Stimulated activated CD4-positive, alpha-beta T cell treated with anti-CD3 and anti-CD28 coated beads, Interleukin-2, amount 100 ng/mL, for 24 hours (primary cell): Measurements from ENCODE around the gene SHD.

Experiments used
- DNase-seq, 2 donors: peaks; one replicate each; pipeline ENCODE4 v3.0.0-alpha.2; 2020

SHD gene

DNA sequence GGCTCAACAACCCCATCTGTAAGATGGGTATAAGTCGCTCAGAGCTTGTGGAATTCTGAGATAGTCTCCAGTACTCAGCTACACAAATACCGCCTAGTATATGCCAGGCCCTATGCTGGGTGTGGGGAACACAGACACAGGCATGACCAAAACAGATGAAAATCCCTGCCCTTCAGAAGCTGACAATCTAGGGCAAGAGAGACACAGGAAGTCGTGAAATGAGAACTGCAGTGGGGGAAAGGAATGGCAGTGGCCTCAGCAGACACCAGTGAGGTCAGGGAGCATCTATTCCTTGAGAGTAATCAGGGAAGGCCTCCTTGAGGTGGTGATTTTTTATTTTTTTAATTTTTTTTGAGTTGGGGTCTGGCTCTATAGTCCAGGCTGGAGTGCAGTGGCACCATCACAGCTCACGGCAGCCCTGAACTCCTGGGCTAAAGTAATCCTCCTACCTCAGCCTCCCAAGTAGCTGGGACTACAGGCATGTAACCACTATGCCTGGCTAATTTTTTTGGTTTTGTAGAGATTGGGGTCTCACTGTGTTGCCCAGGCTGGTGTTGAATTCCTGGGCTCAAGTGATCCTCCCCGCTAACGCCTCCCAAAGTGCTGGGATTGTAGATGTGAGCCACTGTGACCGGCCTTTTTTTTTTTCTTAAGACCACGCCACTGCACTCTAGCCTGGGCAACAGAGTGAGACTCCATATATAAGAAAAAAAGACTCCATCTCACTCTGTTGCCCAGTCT lies 19.9 kb downstream of the SHD start:
- DNase-seq, result no peak

DNA sequence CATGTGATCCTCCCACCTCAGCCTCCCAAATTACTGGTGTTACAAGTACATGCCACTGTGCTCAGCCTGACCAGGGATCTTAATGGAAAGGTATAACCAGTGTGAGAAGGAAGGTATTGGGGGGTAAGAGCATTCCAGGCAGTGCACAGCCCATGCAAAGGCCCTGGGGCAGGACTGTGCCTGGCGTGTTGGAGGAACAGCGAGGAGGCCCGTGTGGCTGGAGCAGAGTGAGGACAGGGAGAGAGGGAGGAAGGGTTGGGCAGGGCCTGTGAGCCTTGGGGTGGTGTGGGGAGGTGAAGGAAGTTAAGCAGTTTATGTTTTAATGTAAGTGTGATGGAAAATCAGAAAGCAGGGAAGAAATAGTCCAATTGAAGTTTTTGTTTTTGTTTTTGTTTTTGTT lies 21.5 kb downstream of the SHD start:
- DNase-seq, result no peak

DNA sequence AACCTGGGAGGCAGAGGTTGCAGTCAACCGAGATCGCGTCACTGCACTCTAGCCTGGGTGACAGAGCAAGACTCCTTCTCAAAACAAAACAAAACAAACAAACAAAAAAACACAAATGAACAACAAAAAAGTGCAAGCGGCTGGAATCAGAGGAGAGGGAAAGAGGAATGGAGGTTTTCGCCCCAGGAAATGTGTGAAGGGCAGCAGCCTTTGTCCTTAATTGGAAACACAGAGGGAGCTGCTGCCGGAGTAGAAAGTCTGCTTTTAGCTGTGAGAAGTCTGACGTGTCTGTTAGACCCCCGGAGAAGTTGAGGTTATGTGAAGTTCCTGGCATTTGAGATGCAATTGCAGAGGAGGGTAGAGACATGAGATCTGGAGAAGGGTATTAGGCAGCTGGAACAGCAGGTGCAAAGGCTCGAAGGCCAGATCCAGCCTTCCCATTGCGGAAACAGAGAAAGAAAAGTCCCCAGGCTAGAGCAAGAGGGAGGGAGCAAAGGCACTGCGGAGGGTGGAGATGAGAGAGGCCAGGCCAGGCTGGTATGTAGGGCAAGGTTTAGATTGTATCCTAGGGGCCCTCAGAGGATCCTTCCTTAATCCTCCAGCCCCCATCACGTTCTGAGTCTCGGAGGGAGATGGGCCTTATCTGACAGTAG lies 22.6 kb downstream of the SHD start:
- DNase-seq, result no peak

GRCh38 chr19:4302243-4302640 lies 23.2 kb downstream of the SHD start, which contains the start of gene TMIGD2:
TMIGD2 (minus strand) TSS chr19:4302389; CDS start chr19:4302385, 4 bp downstream.
- peak in 1 of 2 donors; percentile 21 for DNase-seq

- DNase-seq, result no peak
Observed at GRCh38 chr19:4303819-4304537, 24.9 kb downstream of the SHD start.

DNA sequence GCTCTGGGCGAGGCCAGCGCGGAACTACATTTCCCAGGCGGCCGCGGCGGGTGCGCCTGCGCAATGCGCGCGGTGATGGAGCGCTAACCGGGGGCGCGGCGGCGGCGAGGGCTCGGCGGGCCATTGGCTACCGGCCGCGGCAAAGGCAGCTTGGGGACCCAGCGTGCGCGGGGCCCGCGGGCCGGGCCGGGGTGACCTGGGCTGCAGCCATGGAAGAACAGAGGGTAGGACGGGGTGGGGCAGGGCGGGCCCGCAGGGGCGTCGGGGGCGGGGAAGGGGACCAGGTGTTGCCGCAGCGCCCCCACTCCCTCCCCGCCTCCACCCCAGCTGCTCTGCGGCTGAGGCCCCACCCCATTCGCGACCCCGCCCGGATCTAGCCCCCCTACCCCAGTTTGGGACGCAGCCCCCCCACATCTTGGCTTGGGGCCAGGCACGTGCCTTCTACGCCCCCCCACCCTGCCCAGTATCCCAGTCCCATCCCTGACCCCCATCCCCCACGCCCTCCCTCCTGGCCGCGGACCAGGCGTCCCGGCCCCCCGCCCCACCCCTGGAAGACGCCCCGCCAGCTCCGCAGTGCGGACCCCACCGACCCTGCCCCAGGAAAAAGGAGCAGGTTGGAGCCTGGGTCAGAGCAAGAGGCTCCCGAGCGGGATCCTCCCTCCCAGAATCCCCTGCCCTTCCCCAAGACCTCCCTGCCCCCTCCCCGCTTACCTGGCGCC lies 25.6 kb downstream of the SHD start, which contains the start of gene FSD1:
FSD1 (plus strand) TSS at position 61 of the 719 bp plus-strand sequence; CDS start at position 210, 149 bp downstream.
- peak; percentile 76 to 86 for DNase-seq

GRCh38 chr19:4305257-4305612 lies 26.2 kb downstream of the SHD start:
- DNase-seq, result no peak

DNA sequence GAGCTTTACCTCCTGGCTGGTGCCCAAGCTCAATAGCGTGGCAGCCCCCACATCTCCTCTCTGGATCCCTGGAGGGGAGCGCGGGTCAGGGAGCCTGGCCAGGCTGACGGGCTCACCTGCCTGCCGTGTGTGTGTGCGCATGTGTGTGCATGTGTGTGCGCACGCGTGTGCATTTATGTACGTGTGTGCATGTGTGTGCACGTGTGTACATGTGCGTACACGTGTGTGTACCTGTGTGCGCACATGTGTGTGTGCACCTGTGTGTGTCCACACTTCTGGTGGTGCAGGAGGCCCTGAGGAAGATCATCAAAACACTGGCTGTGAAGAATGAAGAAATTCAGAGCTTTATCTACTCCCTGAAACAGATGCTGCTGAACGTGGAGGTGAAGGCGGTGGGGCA lies 26.6 kb downstream of the SHD start:
- no peak for DNase-seq

- DNase-seq, result peak in 1 of 2 donors; percentile 31
Observed at GRCh38 chr19:4310247-4311121, 31.4 kb downstream of the SHD start.

GRCh38 chr19:4313847-4314490 lies 34.9 kb downstream of the SHD start:
- DNase-seq, result no peak

- DNase-seq, result no peak
Observed at GRCh38 chr19:4316956-4317355, 37.9 kb downstream of the SHD start.

GRCh38 chr19:4318460-4318859 lies 39.4 kb downstream of the SHD start:
- no peak for DNase-seq

DNA sequence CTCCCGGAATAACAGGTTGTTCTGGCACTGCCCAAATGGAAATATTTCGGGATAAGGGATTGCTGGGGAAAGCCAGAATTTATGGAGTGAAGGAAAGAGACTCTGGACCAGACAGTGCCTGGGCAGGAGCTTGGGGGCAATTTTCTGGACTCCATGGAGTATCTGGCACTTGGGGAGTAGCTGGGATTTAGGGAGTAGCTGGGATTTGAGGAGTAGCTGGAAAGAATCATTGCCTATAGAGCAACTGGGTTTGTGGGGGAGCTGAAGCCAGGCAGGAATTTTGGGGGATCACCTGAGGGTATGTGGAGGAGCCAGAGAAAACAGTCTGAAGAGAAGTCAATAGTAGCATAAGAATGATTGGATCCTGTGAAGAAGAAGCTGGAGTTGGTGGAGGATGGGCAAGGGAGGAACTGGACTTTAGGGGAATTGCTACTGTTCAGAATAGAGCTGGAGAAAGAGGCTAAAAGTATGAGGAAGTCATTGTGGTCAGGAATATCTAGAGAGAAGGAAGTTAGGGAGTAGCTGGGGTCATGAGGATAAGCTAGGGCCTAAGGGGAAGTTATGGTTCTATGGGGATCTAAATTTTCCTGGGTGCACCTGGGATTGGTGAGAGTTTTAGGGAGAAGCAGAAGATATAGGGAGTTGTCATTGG lies 40.1 kb downstream of the SHD start:
- DNase-seq, result no peak

GRCh38 chr19:4320419-4320818 lies 41.4 kb downstream of the SHD start:
- no peak for DNase-seq

DNA sequence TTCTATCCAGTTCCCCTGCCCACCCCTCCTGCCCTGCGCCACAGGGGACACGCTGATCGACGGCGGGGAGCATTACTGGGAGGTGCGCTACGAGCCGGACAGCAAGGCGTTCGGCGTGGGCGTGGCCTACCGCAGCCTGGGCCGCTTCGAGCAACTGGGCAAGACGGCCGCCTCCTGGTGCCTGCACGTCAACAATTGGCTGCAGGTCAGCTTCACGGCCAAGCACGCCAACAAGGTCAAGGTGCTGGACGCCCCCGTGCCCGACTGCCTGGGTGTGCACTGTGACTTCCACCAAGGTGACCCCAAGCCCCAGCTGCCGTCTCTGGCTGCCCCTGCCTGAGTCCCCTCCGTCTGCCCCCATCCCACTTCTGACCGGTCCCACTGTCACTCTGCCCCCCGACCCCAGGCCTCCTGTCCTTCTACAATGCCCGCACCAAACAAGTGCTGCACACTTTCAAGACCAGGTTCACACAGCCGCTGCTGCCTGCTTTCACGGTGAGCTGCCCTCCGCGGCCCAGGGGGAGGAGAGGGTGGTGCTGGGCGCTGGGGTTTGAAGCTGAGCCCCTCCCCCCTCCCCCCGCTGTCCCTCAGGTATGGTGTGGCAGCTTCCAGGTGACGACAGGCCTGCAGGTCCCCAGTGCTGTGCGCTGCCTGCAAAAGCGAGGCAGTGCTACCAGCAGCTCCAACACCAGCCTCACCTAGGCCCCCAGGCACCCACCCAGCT lies 44.0 kb downstream of the SHD start:
- no peak for DNase-seq

DNA sequence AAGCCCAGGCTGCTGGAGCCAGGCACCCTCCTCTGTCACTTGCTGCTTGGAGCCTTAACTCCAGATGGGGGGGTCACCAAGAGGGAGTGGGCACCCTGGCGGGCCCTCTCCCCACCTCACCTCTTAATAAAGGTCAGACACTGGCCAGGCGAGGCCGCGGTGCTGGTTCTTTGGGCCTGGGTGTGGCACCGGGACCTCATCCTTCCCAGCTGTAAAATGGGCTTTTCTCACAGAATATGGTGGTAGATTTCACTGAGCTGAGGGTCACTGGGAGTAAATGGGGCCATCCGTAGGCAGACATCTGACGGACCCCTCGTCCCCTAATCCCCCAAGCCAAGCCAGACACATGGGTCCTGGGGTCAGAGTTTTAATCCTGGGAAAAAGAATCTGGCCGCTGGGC lies 44.6 kb downstream of the SHD start:
- no peak for DNase-seq

DNA sequence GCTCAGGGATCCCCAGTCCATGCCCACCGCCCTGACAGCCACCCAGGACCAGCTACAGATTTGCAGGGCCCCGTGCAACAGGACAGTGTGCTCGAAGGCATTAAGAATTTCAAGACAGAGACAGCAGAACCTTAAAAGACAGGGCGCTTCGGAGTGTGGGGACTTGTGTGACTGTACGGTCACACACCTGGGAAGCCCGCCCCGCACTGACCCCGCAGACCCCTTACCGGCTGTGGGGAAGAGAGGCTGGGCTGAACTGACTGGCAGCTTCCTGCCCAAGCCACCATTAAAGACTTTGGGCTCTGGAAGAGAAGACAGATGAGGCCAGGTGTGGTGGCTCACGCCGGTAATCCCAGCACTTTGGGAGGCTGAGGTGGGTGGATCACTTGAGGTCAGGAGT lies 45.2 kb downstream of the SHD start:
- DNase-seq, result no peak

DNA sequence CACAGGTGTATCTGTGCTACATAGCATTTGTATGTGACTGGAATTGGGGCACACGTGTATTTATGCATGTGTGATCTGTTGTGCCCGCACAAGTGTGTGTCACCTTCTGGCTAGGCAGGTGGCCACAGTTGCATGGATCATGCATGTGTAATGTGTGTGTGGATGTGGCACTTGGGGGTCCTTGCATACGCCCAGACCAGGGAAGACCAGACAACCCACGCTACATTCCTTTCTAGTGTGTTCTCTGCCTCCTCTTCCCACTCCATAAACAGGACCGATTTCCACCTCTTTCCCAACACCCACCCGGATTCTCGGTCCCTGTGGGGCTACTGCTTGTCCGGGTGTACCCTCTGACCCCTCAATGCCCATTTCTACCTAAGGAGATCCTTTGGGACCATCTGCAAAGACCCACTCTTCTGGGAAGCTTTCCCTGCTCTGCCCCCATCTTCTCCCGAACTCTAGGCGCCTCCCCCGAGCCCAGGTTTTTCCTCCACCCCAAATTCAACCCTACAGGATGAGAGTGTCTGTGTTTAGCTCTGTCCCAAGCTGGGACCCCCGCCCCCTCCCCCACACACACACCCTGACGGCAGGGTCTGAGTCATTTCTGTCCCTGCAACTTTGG lies 47.3 kb downstream of the SHD start:
- DNase-seq, result no peak

GRCh38 chr19:4326837-4327251 lies 47.8 kb downstream of the SHD start:
- peak in 1 of 2 donors; percentile 34 for DNase-seq
